CD14-positive monocyte (primary cell): ENCODE measurements around the gene EDN2. TPM values are rescaled to one million over a fixed set of nuclear protein-coding genes. Genes with fewer than 3 reads are reported as not detected.

Experiments used
- DNase-seq, 3 donors: peaks; one replicate each; pipeline ENCODE4 v3.0.0-alpha.2; 2011 to 2022
- H2AFZ ChIP-seq: 2 replicates; pipeline ENCODE4 v1.6.0; 2012; ENCODE audit warnings: mild to moderate bottlenecking, low read depth, low read length, inconsistent platforms; ENCODE audit not compliant: insufficient read depth, poor library complexity, severe bottlenecking
- H3K27ac ChIP-seq, 2 donors: 1 replicate in 1 of 2; 2 replicates in 1 of 2; pipeline ENCODE4 v1.5.1; 2012 to 2013; ENCODE audit warnings: low read length in 2 of 2, control low read depth in 1 of 2, inconsistent platforms in 1 of 2, low read depth in 1 of 2, mild to moderate bottlenecking in 1 of 2
- H3K27me3 ChIP-seq, 2 donors: one replicate each; pipeline versions ENCODE4 v1.6.0 to v1.6.1; 2011 to 2013; ENCODE audit warnings: low read length in 2 of 2; ENCODE audit not compliant: control insufficient read depth in 2 of 2, insufficient read depth in 2 of 2
- H3K36me3 ChIP-seq, 2 donors: replicated peaks in 1 of 2; 1 replicate in 1 of 2; 2 replicates in 1 of 2; pipeline versions ENCODE4 v1.5.1 to v1.6.1; 2012 to 2013; ENCODE audit warnings: low read length in 2 of 2, control low read depth in 1 of 2, inconsistent platforms in 1 of 2, mild to moderate bottlenecking in 1 of 2; ENCODE audit not compliant: insufficient read depth in 2 of 2, control insufficient read depth in 1 of 2
- H3K4me1 ChIP-seq, 2 donors: 1 replicate in 1 of 2; 2 replicates in 1 of 2; pipeline versions ENCODE4 v1.5.1 to v1.6.1; 2012 to 2013; ENCODE audit warnings: low read length in 2 of 2, control low read depth in 1 of 2, inconsistent platforms in 1 of 2, mild to moderate bottlenecking in 1 of 2, moderate library complexity in 1 of 2; ENCODE audit not compliant: insufficient read depth in 2 of 2, control insufficient read depth in 1 of 2
- H3K4me2 ChIP-seq: replicated peaks from 2 replicates; pipeline ENCODE3; 2012; ENCODE audit warnings: low read length, moderate library complexity, mild to moderate bottlenecking; ENCODE audit not compliant: poor library complexity, severe bottlenecking; ENCODE audit errors: extremely low read depth
- H3K4me3 ChIP-seq, 3 experiments: fragments of 200-600 bp in 1 of 3; sonication (generic) in 1 of 3; replicated peaks in 1 of 3; 1 replicate in 2 of 3; 2 replicates in 1 of 3; pipeline ENCODE4 v1.5.1; 2011 to 2013; ENCODE audit warnings: low read length in 3 of 3, mild to moderate bottlenecking in 3 of 3, control low read depth in 2 of 3, low read depth in 2 of 3, inconsistent platforms in 1 of 3, moderate library complexity in 1 of 3
- H3K79me2 ChIP-seq: 2 replicates; pipeline ENCODE4 v1.6.0; 2012; ENCODE audit warnings: mild to moderate bottlenecking, control low read depth, inconsistent platforms, low read length, moderate library complexity; ENCODE audit not compliant: insufficient read depth
- H3K9ac ChIP-seq: 2 replicates; pipeline ENCODE4 v1.6.0; 2017; ENCODE audit warnings: low read length, mild to moderate bottlenecking; ENCODE audit not compliant: insufficient read depth, poor library complexity, severe bottlenecking
- H3K9me3 ChIP-seq, 2 donors: replicated peaks in 1 of 2; 1 replicate in 1 of 2; 2 replicates in 1 of 2; pipeline versions ENCODE4 v1.5.1 to v1.6.1; 2012 to 2013; ENCODE audit warnings: low read length in 2 of 2, control low read depth in 1 of 2; ENCODE audit not compliant: control insufficient read depth in 1 of 2, insufficient read depth in 1 of 2
- H4K20me1 ChIP-seq: 2 replicates; pipeline ENCODE4 v1.6.0; 2012; ENCODE audit warnings: mild to moderate bottlenecking, low read length, control low read depth, moderate library complexity; ENCODE audit not compliant: insufficient read depth
- H3K27ac Mint-ChIP-seq, 7 donors: one replicate each; pipeline ENCODE4 v1.8.0; 2020; ENCODE audit warnings: mild to moderate bottlenecking in 7 of 7, mixed read lengths in 7 of 7, moderate library complexity in 6 of 7, inconsistent platforms in 2 of 7
- H3K27me3 Mint-ChIP-seq, 3 donors: one replicate each; pipeline ENCODE4 v1.8.0; 2021 to 2022; ENCODE audit warnings: low read depth in 3 of 3, mild to moderate bottlenecking in 3 of 3, mixed read lengths in 3 of 3, moderate library complexity in 3 of 3, inconsistent platforms in 1 of 3
- H3K36me3 Mint-ChIP-seq, 2 donors: one replicate each; pipeline ENCODE4 v1.8.0; 2020; ENCODE audit warnings: mixed read lengths in 2 of 2, inconsistent platforms in 1 of 2, mild to moderate bottlenecking in 1 of 2
- H3K4me1 Mint-ChIP-seq: one replicate; pipeline ENCODE4 v1.8.0; 2020; ENCODE audit warnings: mild to moderate bottlenecking, mixed read lengths
- H3K4me3 Mint-ChIP-seq, 2 donors: one replicate each; pipeline ENCODE4 v1.8.0; 2020; ENCODE audit warnings: mild to moderate bottlenecking in 2 of 2, mixed read lengths in 2 of 2, moderate library complexity in 1 of 2
- H3K9me3 Mint-ChIP-seq, 7 donors: one replicate each; pipeline ENCODE4 v1.8.0; 2020 to 2022; ENCODE audit warnings: mixed read lengths in 7 of 7, mild to moderate bottlenecking in 6 of 7, moderate library complexity in 6 of 7, inconsistent platforms in 2 of 7
- CTCF ChIP-seq: fragments of 200-600 bp; IDR thresholded peaks from one replicate; pipeline ENCODE4 v1.8.0; 2022; ENCODE audit warnings: antibody characterized with exemption, mild to moderate bottlenecking
- WGBS: methylation state at CpG from one replicate; pipeline ENCODE4 v1.1.5; 2013; ENCODE audit warnings: missing lambda C conversion rate; ENCODE audit not compliant: insufficient coverage; 5-methylcytosine and 5-hydroxymethylcytosine counted together
- intact Hi-C, 2 donors: fragments of 100-400 bp; cut with micrococcal nuclease; formaldehyde crosslinking; loops; one replicate each; pipeline versions ENCODE4 v1.15.0 to v1.15.1; 2023
- polyA plus RNA-seq, 3 donors: library from polyadenylated mRNA; depleted of rRNA in 1 of 3; unstranded in 2 of 3; stranded (reverse) in 1 of 3; fragments of 300-500 nt in 2 of 3; fragments of >200 nt in 1 of 3; fragmentation: Illumina TruSeq in 2 of 3; gene quantifications; 1 replicate in 2 of 3; 2 replicates in 1 of 3; pipeline ENCODE4 v1.2.3, GENCODE V29; 2012 to 2021

Gene EDN2
- polyA plus RNA-seq, 3 donors, result not detected

GRCh38 chr1:41498391-41498790, 13.9 kb upstream of the EDN2 start:
- intact Hi-C loops, result no loop called here
- no peak for TF ChIP-seq CTCF
- no peak overlapping the region for H3K4me2 ChIP-seq

DNA sequence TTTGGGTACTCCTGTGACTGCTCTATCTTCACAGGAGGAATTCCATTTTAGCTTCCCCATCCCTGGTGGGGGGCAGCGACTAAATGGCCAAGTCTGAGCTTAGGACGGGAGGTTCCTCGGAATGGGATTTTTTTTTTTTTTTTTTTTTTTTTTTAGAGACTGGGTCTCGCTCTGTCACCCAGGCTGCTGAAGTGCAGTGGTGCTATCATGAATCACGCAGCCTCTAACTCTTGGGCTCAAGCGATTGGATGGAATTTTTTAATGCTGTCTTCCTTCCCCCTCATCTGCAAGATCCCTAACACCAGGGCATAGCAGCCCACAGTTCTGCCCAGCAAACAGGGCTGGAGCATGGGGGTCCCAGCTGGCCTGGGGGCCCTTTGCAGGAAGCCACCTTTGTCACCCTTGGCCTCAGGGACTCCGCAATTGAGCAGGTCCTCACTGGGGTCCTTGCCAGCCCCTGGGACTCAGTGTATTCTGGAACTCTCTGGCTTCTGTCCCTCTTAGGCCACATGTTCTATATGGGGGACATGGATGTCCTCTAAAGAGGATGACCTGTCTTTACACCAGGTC, 13.1 kb upstream of the EDN2 start:
- Mint-ChIP-seq H3K27me3 (peaks cover 13 to 28% (median 17%) of the 10 kb centered on the region in 3 donors), H3K9me3 (no peaks in the 10 kb centered on the region), H3K4me3 (peak overlapping the region in 1 of 2 donors; percentile 74), H3K36me3 (no peaks in the 10 kb centered on the region), H3K4me1 (peaks cover 12% of the 10 kb centered on the region), H3K27ac (peak overlapping the region in 1 of 7 donors; percentile 50)
- no peak for TF ChIP-seq CTCF
- Histone ChIP-seq H3K27me3 (peaks cover 0 to 15% of the 10 kb centered on the region in 2 donors), H3K4me1 (peaks cover 9 to 19% of the 10 kb centered on the region in 2 donors), H3K9ac (no peak overlapping the region), H3K79me2 (no peaks in the 10 kb centered on the region), H2AFZ (no peak overlapping the region), H4K20me1 (no peaks in the 10 kb centered on the region), H3K4me2 (no peak overlapping the region), H3K4me3 (no peak overlapping the region), H3K27ac (no peak overlapping the region), H3K9me3 (no peaks in the 10 kb centered on the region), H3K36me3 (no peaks in the 10 kb centered on the region)
- intact Hi-C loops, result no loop called here
- DNase-seq, result no peak
- WGBS, result 100% methylated on average over 1 of the region's 7 CpGs

More at GRCh38 chr1:41498391-41498790, 13.9 kb upstream of the EDN2 start:
- no peak overlapping the region for H3K4me3 ChIP-seq
- DNase-seq, result no peak
- no peak overlapping the region for H2AFZ ChIP-seq
- H3K4me1 ChIP-seq, result peaks cover 9 to 19% of the 10 kb centered on the region in 2 donors
- H3K9ac ChIP-seq, result no peak overlapping the region
- H3K36me3 ChIP-seq, result no peaks in the 10 kb centered on the region
- H4K20me1 ChIP-seq, result no peaks in the 10 kb centered on the region
- no peaks in the 10 kb centered on the region for H3K9me3 ChIP-seq
- H3K27ac ChIP-seq, result no peak overlapping the region
- H3K36me3 Mint-ChIP-seq, result no peaks in the 10 kb centered on the region
- H3K9me3 Mint-ChIP-seq, result no peaks in the 10 kb centered on the region
- WGBS, result 88% methylated on average over 4 of the region's 5 CpGs
- H3K27me3 Mint-ChIP-seq, result peaks cover 13 to 28% (median 17%) of the 10 kb centered on the region in 3 donors
- H3K27me3 ChIP-seq, result peaks cover 0 to 15% of the 10 kb centered on the region in 2 donors
- no peak overlapping the region for H3K27ac Mint-ChIP-seq
- H3K79me2 ChIP-seq, result no peaks in the 10 kb centered on the region
- no peak overlapping the region for H3K4me3 Mint-ChIP-seq
- H3K4me1 Mint-ChIP-seq, result peaks cover 12% of the 10 kb centered on the region
